ENCODE data around the gene RNF220.
"Not testable (repeated sequence)": the region's sequence is repeated elsewhere in the genome, so short reads cannot be mapped to it uniquely, and the experiment has no call there.

The RNF220 gene

GRCh38 chr1:44661781-44662682, 257.0 kb downstream of the RNF220 start:
- Histone ChIP-seq H3K27ac (ENCODE audit: low read length) (no peak overlapping the region), H3K9me3 (ENCODE audit: control insufficient read depth in 2 of 2, low read length in 2 of 2) (no peaks in the 10 kb centered on the region), H3K27me3 (ENCODE audit: control insufficient read depth in 1 of 2, insufficient read depth in 2 of 2, low read length in 2 of 2) (no peaks in the 10 kb centered on the region), H3K9ac (ENCODE audit: low read length in 2 of 2) (no peak overlapping the region), H3K4me3 (ENCODE audit: low read length in 2 of 2) (no peak overlapping the region), H3K4me1 (ENCODE audit: control insufficient read depth, insufficient read depth, low read length) (peaks cover 7% of the 10 kb centered on the region), H3K36me3 (ENCODE audit: control insufficient read depth in 2 of 2, insufficient read depth in 2 of 2, low read length in 2 of 2) (no peaks in the 10 kb centered on the region)

GRCh38 chr1:44662683-44663030, 257.6 kb downstream of the RNF220 start:
- Histone ChIP-seq H3K36me3 (ENCODE audit: control insufficient read depth in 2 of 2, insufficient read depth in 2 of 2, low read length in 2 of 2) (no peaks in the 10 kb centered on the region), H3K4me3 (ENCODE audit: low read length in 2 of 2) (no peak overlapping the region), H3K4me1 (ENCODE audit: control insufficient read depth, insufficient read depth, low read length) (peaks cover 7% of the 10 kb centered on the region), H3K27me3 (ENCODE audit: control insufficient read depth in 1 of 2, insufficient read depth in 2 of 2, low read length in 2 of 2) (no peaks in the 10 kb centered on the region), H3K27ac (ENCODE audit: low read length) (no peak overlapping the region), H3K9me3 (ENCODE audit: control insufficient read depth in 2 of 2, low read length in 2 of 2) (no peaks in the 10 kb centered on the region), H3K9ac (ENCODE audit: low read length in 2 of 2) (no peak overlapping the region)

DNA sequence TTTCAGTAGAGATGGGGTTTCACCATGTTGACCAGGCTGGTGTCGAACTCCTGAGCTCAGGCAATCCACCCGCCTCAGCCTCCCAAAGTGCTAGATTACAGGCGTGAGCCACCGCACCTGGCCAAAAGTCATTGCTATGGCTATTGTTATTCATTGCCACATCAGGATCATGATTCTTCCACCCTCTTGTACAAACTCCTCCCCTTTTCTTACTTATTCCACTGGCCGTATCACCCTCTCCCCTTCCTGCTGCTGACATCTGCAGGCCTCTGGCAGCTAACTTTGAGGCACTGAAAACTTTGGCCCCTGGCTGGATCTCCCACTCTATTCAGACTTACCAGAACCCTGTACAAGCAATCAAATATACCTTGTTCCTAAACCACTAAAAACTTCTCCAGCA, 258.4 kb downstream of the RNF220 start:
- H3K9ac ChIP-seq (ENCODE audit: low read length in 2 of 2) = no peak overlapping the region
- no peaks in the 10 kb centered on the region for H3K36me3 ChIP-seq (ENCODE audit: control insufficient read depth in 2 of 2, insufficient read depth in 2 of 2, low read length in 2 of 2)
- peaks cover 7% of the 10 kb centered on the region for H3K4me1 ChIP-seq (ENCODE audit: control insufficient read depth, insufficient read depth, low read length)
- no peaks in the 10 kb centered on the region for H3K27me3 ChIP-seq (ENCODE audit: control insufficient read depth in 1 of 2, insufficient read depth in 2 of 2, low read length in 2 of 2)
- H3K4me3 ChIP-seq (ENCODE audit: low read length in 2 of 2) = no peak overlapping the region
- H3K9me3 ChIP-seq (ENCODE audit: control insufficient read depth in 2 of 2, low read length in 2 of 2) = no peaks in the 10 kb centered on the region
- H3K27ac ChIP-seq (ENCODE audit: low read length) = no peak overlapping the region

DNA sequence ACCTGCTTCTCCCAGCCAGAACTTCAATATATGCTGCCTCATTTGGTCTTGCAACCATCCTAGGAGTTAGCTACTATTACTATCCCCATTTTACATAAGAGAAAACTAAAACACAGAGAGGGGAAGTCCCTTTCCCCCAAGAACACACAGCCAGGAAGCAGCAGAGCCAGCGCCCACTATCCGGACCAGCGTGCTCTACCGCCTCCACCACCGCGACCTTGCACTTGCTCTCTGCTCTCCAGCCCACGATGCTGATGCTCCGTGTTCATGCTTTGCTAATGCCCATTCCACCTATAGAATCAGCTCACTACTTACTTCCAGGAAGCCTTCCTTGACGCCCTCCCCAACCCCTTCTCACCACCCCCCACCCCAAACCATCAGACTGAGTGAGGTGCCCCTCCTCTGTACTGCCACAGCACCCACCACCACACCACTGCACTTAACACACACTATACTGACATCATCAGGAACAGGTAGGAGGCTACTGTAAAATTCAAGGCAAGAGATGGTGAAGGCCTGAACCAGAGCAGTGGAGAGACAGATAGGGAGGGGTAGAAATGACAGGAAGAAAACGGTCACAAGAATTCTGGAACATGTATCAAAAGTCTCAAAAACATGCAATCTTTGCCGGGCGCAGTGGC, 259.8 kb downstream of the RNF220 start:
- H3K27me3 ChIP-seq (ENCODE audit: control insufficient read depth in 1 of 2, insufficient read depth in 2 of 2, low read length in 2 of 2) = no peaks in the 10 kb centered on the region
- no peaks in the 10 kb centered on the region for H3K9me3 ChIP-seq (ENCODE audit: control insufficient read depth in 2 of 2, low read length in 2 of 2)
- H3K9ac ChIP-seq (ENCODE audit: low read length in 2 of 2) = no peak overlapping the region
- H3K36me3 ChIP-seq (ENCODE audit: control insufficient read depth in 2 of 2, insufficient read depth in 2 of 2, low read length in 2 of 2) = no peaks in the 10 kb centered on the region
- no peak overlapping the region for H3K27ac ChIP-seq (ENCODE audit: low read length)
- no peak overlapping the region for H3K4me3 ChIP-seq (ENCODE audit: low read length in 2 of 2)
- peaks cover 6% of the 10 kb centered on the region for H3K4me1 ChIP-seq (ENCODE audit: control insufficient read depth, insufficient read depth, low read length)

DNA sequence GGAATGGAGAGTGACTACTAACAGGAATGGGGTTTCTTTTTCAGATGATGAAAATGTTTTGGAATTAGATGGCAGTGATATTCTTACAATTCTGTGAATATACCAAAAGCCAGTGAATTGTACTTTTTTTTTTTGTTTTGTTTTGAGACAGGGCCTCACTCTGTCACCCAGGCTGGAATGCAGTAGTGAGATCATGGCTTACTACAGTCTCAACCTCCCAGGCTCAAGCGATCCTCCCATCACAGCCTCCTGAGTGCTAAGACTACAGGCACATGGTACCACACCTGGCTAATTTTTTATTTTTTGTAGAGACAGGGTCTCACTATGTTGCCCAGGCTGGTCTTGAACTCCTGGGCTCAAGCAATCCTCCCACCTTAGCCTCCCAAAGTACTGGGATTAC, 261.7 kb downstream of the RNF220 start:
- H3K36me3 ChIP-seq (ENCODE audit: control insufficient read depth in 2 of 2, insufficient read depth in 2 of 2, low read length in 2 of 2); H3K9me3 ChIP-seq (ENCODE audit: control insufficient read depth in 2 of 2, low read length in 2 of 2); H3K4me1 ChIP-seq (ENCODE audit: control insufficient read depth, insufficient read depth, low read length); H3K4me3 ChIP-seq (ENCODE audit: low read length in 2 of 2); H3K9ac ChIP-seq (ENCODE audit: low read length in 2 of 2); H3K27me3 ChIP-seq (ENCODE audit: control insufficient read depth in 1 of 2, insufficient read depth in 2 of 2, low read length in 2 of 2); H3K27ac ChIP-seq (ENCODE audit: low read length): not testable (repeated sequence)

DNA sequence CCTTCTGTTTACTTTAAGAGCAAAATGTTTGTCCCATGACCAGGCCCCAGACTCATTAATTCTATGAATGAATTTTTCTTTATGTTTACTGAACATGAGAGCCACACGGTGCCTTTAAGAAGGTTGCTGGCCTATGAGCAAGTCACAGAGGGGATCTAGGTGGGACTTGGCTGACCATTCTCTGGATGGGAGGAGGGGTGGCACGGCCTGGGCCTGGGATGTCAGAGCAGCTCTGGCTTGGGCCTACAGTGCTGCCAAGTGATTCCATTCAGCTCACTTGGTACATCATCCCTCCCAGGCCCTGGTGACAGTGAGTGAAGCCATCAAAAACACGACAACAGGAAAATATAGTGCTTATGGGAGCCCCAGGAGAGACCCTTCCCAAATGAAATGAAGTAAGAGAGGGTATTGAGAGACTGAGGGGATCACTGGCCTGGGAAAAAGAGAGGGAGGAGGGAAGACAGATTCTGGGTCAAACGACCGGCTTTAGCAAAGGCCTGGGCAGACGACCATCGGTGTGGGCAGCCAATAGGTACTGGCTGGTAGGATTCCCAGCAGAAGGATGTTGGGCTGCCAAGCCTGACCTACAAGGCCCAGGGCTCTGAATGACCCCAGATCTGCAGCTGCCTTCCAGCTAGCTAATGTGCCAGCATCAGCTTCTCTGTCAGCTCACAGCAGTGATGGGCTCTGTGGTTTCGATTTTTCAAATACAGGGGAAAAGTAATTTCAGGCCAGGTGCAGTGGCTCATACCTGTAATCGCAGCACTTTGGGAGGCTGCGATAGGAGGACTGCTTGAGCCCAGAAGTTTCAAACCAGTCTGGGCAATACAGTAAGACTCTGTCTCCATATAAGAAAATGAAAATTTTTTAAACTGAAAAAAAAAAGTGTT, 265.9 kb downstream of the RNF220 start:
- Histone ChIP-seq H3K36me3 (ENCODE audit: control insufficient read depth in 2 of 2, insufficient read depth in 2 of 2, low read length in 2 of 2) (no peaks in the 10 kb centered on the region), H3K9me3 (ENCODE audit: control insufficient read depth in 2 of 2, low read length in 2 of 2) (no peaks in the 10 kb centered on the region), H3K4me3 (ENCODE audit: low read length in 2 of 2) (no peak overlapping the region), H3K27me3 (ENCODE audit: control insufficient read depth in 1 of 2, insufficient read depth in 2 of 2, low read length in 2 of 2) (no peaks in the 10 kb centered on the region), H3K4me1 (ENCODE audit: control insufficient read depth, insufficient read depth, low read length) (peaks cover 25% of the 10 kb centered on the region), H3K27ac (ENCODE audit: low read length) (no peak overlapping the region), H3K9ac (ENCODE audit: low read length in 2 of 2) (no peak overlapping the region)

DNA sequence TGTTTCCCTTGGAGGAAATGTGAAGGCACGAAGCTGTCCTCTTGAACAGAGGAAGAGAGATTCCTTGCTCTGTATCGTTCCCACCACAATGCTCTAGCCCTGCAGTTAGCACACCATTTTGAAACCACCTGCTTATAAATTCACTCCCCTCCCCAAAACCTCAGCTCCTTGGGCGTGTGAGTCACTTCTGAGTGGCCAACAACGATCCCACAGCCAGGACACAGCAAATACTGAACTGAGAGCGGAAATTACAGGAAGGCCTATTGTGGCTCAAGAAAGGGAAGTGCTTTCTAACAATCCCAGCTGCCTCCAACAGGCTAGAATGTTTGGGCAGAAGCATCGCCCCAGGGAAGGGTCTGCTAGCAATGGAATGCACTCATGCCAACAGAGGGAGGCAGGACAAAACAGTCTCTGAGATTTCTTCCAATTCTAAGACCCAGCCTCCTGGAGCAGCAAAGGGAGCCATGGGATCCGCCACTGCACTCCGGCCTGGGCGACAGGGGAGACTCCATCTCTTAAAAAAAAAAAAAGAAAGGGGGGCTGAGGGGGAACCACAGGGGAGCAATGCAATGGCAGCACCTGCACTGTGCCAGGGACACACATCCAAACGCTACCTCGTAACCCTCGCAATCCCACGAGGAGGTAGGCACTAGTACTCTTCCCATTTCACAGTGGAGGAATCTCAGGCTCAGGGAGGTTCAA, 267.4 kb downstream of the RNF220 start:
- no peaks in the 10 kb centered on the region for H3K9me3 ChIP-seq (ENCODE audit: control insufficient read depth in 2 of 2, low read length in 2 of 2)
- H3K9ac ChIP-seq (ENCODE audit: low read length in 2 of 2) = no peak overlapping the region
- peaks cover 25% of the 10 kb centered on the region for H3K4me1 ChIP-seq (ENCODE audit: control insufficient read depth, insufficient read depth, low read length)
- H3K27ac ChIP-seq (ENCODE audit: low read length) = no peak overlapping the region
- peak overlapping the region in 1 of 2 donors; percentile 35 for H3K4me3 ChIP-seq (ENCODE audit: low read length in 2 of 2)
- no peaks in the 10 kb centered on the region for H3K36me3 ChIP-seq (ENCODE audit: control insufficient read depth in 2 of 2, insufficient read depth in 2 of 2, low read length in 2 of 2)
- no peaks in the 10 kb centered on the region for H3K27me3 ChIP-seq (ENCODE audit: control insufficient read depth in 1 of 2, insufficient read depth in 2 of 2, low read length in 2 of 2)

DNA sequence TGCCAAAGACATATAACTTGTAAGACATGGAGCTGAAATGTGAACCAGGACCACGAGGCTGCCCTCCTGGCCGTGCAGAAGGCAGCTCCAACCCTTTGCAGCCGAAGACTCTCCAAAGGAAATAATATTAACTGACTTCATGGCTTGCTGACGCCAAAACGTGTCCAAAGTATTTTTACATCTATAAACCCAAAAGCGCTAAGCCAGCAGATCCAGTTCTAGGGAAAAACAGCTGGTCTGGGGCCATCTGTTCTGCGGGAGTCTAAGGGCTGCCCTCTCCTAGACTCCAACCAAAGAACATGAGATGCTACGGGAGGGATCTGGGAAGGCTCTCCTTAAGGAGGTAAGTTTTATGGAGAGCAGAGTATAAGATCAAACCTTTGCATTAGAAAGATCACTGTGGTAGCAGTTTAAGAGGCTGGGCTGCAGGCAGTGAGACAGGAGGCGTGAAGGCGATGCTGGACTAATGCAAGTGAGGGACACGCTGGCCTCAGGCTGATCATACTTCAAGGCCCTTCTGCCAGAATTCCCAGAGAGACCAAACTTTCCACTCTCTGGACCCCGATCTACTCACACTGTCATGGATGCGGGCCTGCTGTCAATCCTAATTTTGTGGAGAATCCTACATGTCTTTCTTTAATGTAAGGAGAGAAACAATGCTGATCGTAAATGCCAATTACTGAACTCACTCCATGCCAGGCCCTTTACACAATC, 268.1 kb downstream of the RNF220 start:
- H3K27ac ChIP-seq (ENCODE audit: low read length) = peak overlapping the region; percentile 88
- peaks cover 25% of the 10 kb centered on the region for H3K4me1 ChIP-seq (ENCODE audit: control insufficient read depth, insufficient read depth, low read length)
- peak overlapping the region; percentile 85 to 88 for H3K4me3 ChIP-seq (ENCODE audit: low read length in 2 of 2)
- H3K9ac ChIP-seq (ENCODE audit: low read length in 2 of 2) = peak overlapping the region; percentile 75 to 90
- H3K27me3 ChIP-seq (ENCODE audit: control insufficient read depth in 1 of 2, insufficient read depth in 2 of 2, low read length in 2 of 2) = no peaks in the 10 kb centered on the region
- no peaks in the 10 kb centered on the region for H3K36me3 ChIP-seq (ENCODE audit: control insufficient read depth in 2 of 2, insufficient read depth in 2 of 2, low read length in 2 of 2)
- no peaks in the 10 kb centered on the region for H3K9me3 ChIP-seq (ENCODE audit: control insufficient read depth in 2 of 2, low read length in 2 of 2)

GRCh38 chr1:44673675-44674112, 268.6 kb downstream of the RNF220 start:
- Histone ChIP-seq H3K36me3 (ENCODE audit: control insufficient read depth in 2 of 2, insufficient read depth in 2 of 2, low read length in 2 of 2) (no peaks in the 10 kb centered on the region), H3K27me3 (ENCODE audit: control insufficient read depth in 1 of 2, insufficient read depth in 2 of 2, low read length in 2 of 2) (no peaks in the 10 kb centered on the region), H3K9me3 (ENCODE audit: control insufficient read depth in 2 of 2, low read length in 2 of 2) (no peaks in the 10 kb centered on the region), H3K4me1 (ENCODE audit: control insufficient read depth, insufficient read depth, low read length) (peaks cover 25% of the 10 kb centered on the region), H3K9ac (ENCODE audit: low read length in 2 of 2) (peak overlapping the region; percentile 75 to 90), H3K27ac (ENCODE audit: low read length) (peak overlapping the region; percentile 88), H3K4me3 (ENCODE audit: low read length in 2 of 2) (peak overlapping the region; percentile 85 to 88)

All from stomach smooth muscle (tissue), 2 donors.